ENCODE results near the gene ZNF33A. TPM values are rescaled to one million over a fixed set of nuclear protein-coding genes. Genes with fewer than 3 reads are reported as not detected.

ZNF33A gene
- total and polyA plus RNA-seq, 2 of the 4 experiments (the other 2 are of a cell fraction) = 5.6 to 14.3 TPM

GRCh38 chr10:38032886-38033285 lies 22.4 kb downstream of the ZNF33A start:
- Histone ChIP-seq H2AFZ (replicated peaks; ENCODE audit: low read length, poor library complexity) (no peak overlapping the region), H3K14ac (replicated peaks; ENCODE audit: low read depth, low read length) (no peak overlapping the region), H3K18ac (ENCODE audit: low read depth, low read length) (no peak overlapping the region), H3K9me1 (ENCODE audit: insufficient read depth, low read length) (no peaks in the 10 kb centered on the region), H3K27ac (ENCODE audit: insufficient read depth, low read length) (no peak overlapping the region), H2AK9ac (replicated peaks; ENCODE audit: low read depth, low read length, poor library complexity) (no peak overlapping the region), H3K56ac (ENCODE audit: extremely low read depth, insufficient read depth, low read length) (no peak overlapping the region), H4K91ac (ENCODE audit: insufficient read depth, low read depth, low read length) (no peak overlapping the region), H3K27me3 (ENCODE audit: control insufficient read depth, insufficient read depth, low read length) (no peaks in the 10 kb centered on the region), H4K20me1 (ENCODE audit: insufficient read depth, low read length) (no peaks in the 10 kb centered on the region), H3K9me3 (ENCODE audit: control insufficient read depth, insufficient read depth, low read length) (no peaks in the 10 kb centered on the region), H4K8ac (ENCODE audit: low read depth in 2 of 2, low read length in 2 of 2) (no peak overlapping the region), H3K23ac (ENCODE audit: low read depth, low read length) (no peak overlapping the region), H3K4me1 (ENCODE audit: control insufficient read depth, insufficient read depth, low read length) (no peaks in the 10 kb centered on the region), H3K79me1 (ENCODE audit: low read depth in 1 of 2, low read length in 2 of 2) (no peaks in the 10 kb centered on the region), H2BK20ac (ENCODE audit: low read depth, low read length) (no peak overlapping the region), H3K36me3 (ENCODE audit: control insufficient read depth, insufficient read depth, low read length) (peaks cover 11% of the 10 kb centered on the region), H2AK5ac (ENCODE audit: low read depth, low read length) (no peak overlapping the region), H3K4ac (ENCODE audit: low read depth, low read length) (no peak overlapping the region), H3K4me2 (ENCODE audit: low read depth, low read length) (no peak overlapping the region), H3K4me3 (ENCODE audit: insufficient read depth, low read depth, low read length) (no peak overlapping the region), H2BK120ac (ENCODE audit: low read depth, low read length) (no peak overlapping the region), H2BK5ac (ENCODE audit: low read depth, low read length, poor library complexity, severe bottlenecking) (no peak overlapping the region), H2BK15ac (ENCODE audit: low read depth, low read length) (no peak overlapping the region), H4K5ac (ENCODE audit: low read depth, low read length) (no peak overlapping the region), H3K9ac (ENCODE audit: low read depth, low read length) (no peak overlapping the region)
- ChIA-PET CTCF (no interaction called here), POLR2A (ENCODE audit: unreplicated experiment) (no interaction called here)
- ATAC-seq (ENCODE audit: low read depth) (no peak), DNase-seq (no peak)
- BruUV-seq (replicated peaks) = no TSS peak
- dilution Hi-C loops (cut with HindIII; ENCODE audit: low sequenced_read_pairs, unreplicated experiment) = no loop called here
- WGBS, 2 experiments (ENCODE audit: extremely low coverage in 2 of 2, insufficient read length in 1 of 2) = no CpG with 5 or more reads among the region's 5 CpGs
- intact Hi-C loops (cut with micrococcal nuclease) = no loop called here
- TF ChIP-seq RFX5 (IDR thresholded peaks at IDR 0.05; ENCODE audit: low read depth, low read length) (no peak), RCOR1 (IDR thresholded peaks at IDR 0.05; ENCODE audit: insufficient replicate concordance, low read length) (no peak), RAD21 (IDR thresholded peaks at IDR 0.05; ENCODE audit: low read length) (no peak), USF2 (IDR thresholded peaks at IDR 0.05; ENCODE audit: low read depth, low read length) (no peak), POLR2A (IDR thresholded peaks at IDR 0.05; ENCODE audit: low read depth, low read length) (no peak), CTCF (conservative IDR thresholded peaks at IDR 0.05; ENCODE audit: low read depth, low read length) (no peak), MXI1 (IDR thresholded peaks at IDR 0.05; ENCODE audit: borderline replicate concordance, low read depth, low read length) (no peak), FOS (IDR thresholded peaks at IDR 0.05; ENCODE audit: low read depth, low read length) (no peak), CEBPB (IDR thresholded peaks at IDR 0.05; ENCODE audit: low read depth, low read length) (no peak), MAFK (IDR thresholded peaks at IDR 0.05; ENCODE audit: low read depth, low read length) (no peak), ELK1 (IDR thresholded peaks at IDR 0.05; ENCODE audit: borderline replicate concordance, low read depth, low read length) (no peak), SMC3 (IDR thresholded peaks at IDR 0.05; ENCODE audit: low read depth, low read length) (no peak), CHD1 (IDR thresholded peaks at IDR 0.05; ENCODE audit: low read depth, low read length) (no peak)
- in situ Hi-C loops (cut with MboI; ENCODE audit: low sequenced_read_pairs) = no loop called here

All from IMR-90 (cell line).